ENCODE measurements around the gene IL16.

DNA sequence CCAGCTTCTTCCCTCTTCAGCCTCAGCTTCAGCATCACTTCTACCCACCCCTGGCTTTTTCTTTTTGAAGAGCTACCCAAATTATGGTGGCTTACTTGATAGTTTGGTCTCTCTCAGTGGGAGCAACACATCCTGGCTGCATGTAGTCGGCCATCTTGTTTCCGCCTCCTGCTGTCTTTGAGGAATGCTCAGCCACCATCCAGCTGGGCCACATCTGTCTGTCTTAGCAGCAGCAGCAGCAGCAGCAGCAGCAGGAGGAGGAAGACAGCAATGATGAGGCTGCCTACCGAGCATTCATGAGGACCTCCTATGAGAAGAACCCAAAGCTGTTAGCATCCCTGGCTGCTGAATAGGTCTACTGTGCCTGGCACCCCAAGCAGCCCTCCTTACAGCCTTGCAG is 19.7 kb downstream of the IL16 start:
- no peak for TF ChIP-seq POLR2A (IDR thresholded peaks at IDR 0.05; ENCODE audit: low read depth, low read length)
- TF ChIP-seq POLR2AphosphoS5 (IDR thresholded peaks at IDR 0.05; ENCODE audit: low read depth, low read length), result no peak
- TF ChIP-seq PAX5 (IDR thresholded peaks at IDR 0.05; ENCODE audit: insufficient read depth, low read length, severe bottlenecking), result no peak
- TF ChIP-seq TAF1 (IDR thresholded peaks at IDR 0.05; ENCODE audit: low read depth, low read length), result no peak
- TF ChIP-seq SPI1 (IDR thresholded peaks at IDR 0.05; ENCODE audit: low read depth, low read length), result no peak
